HEK293 (cell line): ENCODE data around the gene SLC29A1.

Source experiments
- ZBTB17 ChIP-seq: fragments of 450-650 bp; formaldehyde crosslinking; IDR thresholded peaks from 2 replicates; pipeline ENCODE4 v1.5.1; 2016; ENCODE audit warnings: missing biosample characterization, missing genetic modification characterization
- ZBTB7A ChIP-seq: fragments of 450-650 bp; formaldehyde crosslinking; IDR thresholded peaks from 2 replicates; pipeline ENCODE4 v1.5.1; 2016; ENCODE audit warnings: low read depth, missing biosample characterization, missing genetic modification characterization
- ZNF426 ChIP-seq: fragments of 450-650 bp; formaldehyde crosslinking; IDR thresholded peaks from 2 replicates; pipeline ENCODE4 v1.5.1; 2017; ENCODE audit warnings: missing biosample characterization, missing genetic modification characterization, mild to moderate bottlenecking, inconsistent platforms, moderate library complexity
- ZNF747 ChIP-seq: fragments of 450-650 bp; formaldehyde crosslinking; IDR thresholded peaks from 2 replicates; pipeline ENCODE4 v1.5.1; 2016; ENCODE audit warnings: missing biosample characterization, missing genetic modification characterization

DNA sequence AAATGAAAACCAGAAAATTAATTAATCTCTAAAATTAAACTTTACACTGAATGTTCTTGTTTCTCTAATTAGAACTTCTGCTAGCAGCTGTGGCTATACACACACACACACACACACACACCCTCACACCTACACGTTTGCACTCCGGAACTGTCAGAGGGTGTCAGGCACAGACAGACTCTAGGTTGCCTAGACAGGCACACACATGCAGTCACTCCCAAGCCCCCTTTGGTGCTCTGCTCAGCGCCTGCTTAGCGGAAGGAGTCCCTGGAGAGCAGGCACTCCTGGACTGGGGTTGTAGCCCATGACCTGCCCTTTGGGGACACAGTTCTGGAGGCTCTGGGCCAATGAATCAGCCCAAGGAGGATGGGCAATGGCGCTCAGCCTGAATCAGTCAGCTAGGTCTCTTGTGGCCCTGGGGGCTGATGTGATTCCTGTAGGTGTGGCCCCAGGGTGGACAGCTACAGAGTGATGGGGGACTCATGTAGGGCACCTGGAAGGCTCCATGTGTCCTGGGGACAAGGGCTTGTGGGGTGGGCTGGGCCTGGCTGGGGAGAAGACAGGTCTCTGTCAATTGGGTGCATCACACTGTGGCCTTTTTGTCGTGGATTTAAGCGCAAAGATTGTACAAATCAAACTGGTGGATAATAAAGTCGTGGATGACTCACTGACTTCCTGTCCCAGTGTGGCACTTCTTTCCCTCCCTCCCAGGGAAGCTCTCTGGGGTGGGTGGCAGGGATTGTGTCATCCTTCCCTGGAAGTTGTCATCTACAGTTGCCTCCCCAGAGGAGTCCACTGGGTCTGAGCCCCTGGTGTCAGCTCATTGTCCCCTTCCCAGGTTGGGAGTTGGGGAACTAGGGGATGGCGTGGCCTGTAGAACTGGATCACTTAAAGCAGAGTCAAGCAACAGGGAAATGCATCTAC is 55.6 kb downstream of the SLC29A1 start:
- TF ChIP-seq ZBTB17 (tag by site-specific recombination) (no peak), ZNF426 (tag by site-specific recombination) (no peak), ZNF747 (tag by site-specific recombination) (no peak), ZBTB7A (tag by site-specific recombination) (no peak)
